NOMO-1 treated with DMSO at 0.1 percent for 48 hours (cell line): Measurements from ENCODE around the gene SPPL2B.
"Not testable (repeated sequence)": the region's sequence is repeated elsewhere in the genome, so short reads cannot be mapped to it uniquely, and the experiment has no call there.

ENCODE experiments used
- DNase-seq: peaks from one replicate; lab custom pipeline; 2025; ENCODE audit not compliant: unreplicated experiment; lab: John Stamatoyannopoulos, UW

The SPPL2B gene

GRCh38 chr19:2336528-2337328, 8.2 kb downstream of the SPPL2B start:
- no peak for DNase-seq

DNA sequence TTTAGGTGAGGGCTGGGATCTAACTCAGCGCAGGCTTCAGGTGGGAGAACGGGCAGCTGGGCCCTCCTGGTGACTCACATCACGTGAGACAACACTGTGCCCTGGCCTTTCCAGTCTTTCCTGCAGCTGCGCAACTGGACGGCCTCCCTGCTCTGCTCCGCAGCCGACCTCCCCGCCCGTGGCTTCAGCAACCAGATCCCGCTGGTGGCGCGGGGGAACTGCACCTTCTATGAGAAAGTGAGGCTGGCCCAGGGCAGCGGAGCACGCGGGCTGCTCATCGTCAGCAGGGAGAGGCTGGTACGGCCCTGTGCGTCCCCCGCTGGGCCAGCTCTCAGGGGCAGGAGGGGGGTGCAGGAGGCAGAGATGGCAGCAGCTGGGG, 8.8 kb downstream of the SPPL2B start:
- DNase-seq = no peak

GRCh38 chr19:2338055-2338615, 9.7 kb downstream of the SPPL2B start:
- no peak for DNase-seq

DNA sequence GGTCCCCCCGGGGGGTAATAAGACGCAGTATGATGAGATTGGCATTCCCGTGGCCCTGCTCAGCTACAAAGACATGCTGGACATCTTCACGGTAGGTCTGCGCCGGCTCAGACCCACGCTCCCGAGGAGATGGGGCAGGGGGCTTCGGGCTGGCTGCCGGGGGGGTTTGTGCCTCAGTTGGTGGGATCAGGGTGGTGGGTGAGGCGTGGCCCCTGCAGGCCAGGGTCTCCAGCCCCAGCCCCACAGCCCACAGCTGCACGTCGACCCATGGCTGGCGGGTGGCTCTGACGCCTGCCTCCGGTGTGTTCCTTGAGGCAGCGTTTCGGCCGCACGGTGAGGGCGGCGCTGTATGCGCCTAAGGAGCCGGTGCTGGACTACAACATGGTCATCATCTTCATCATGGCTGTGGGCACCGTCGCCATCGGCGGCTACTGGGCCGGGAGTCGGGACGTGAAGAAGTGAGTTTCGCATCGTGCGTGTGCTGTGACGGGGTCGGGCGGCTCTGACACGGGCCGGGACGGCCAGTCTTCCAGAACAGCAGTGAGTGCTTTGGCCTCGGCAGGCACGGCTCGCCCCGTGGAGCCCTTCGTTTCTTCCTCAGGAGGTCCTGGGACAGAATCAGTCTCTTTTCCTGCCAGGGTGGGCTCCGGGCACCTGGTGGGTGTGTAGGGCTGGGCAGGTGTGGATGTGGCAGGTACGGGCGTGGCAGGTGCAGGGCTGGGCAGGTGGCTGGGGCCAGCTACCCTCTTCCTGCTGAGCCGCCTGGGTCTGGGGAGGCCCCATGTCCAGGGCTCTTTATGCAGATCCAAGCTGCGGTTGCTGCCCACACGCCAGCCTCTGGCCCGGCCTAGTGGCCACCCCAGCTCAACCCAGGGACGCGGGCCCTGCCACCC, 10.5 kb downstream of the SPPL2B start:
- DNase-seq = no peak

GRCh38 chr19:2339644-2340310, 11.3 kb downstream of the SPPL2B start:
- DNase-seq = no peak

- no peak for DNase-seq
These were observed 12.2 kb downstream of the SPPL2B start for GRCh38 chr19:2340496-2341243.

DNA sequence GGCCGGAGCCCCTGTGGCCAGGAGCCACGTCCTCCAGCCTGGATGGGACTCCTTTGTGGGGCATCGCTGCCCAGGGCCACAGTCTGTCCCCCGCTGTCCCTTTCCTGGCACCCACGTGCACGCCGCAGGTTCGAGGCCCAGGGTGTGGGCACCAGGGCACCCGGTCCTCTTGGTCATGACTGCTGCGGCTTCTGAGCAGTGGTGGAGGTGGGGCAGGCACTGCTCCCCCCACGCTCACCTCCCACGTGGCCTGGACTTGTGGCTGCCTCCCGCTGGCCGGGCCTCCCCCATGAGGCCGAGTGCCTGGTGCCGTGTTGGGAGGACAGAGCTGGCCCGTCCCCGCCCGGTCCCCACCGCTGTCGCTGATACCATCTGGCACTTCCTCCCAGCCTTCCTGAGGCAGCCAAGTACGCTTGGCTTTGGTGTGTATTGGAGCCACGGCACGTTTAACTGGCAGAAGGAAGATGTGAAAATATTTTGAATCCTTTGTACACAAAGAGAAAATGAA, 12.8 kb downstream of the SPPL2B start:
- DNase-seq = no peak

DNA sequence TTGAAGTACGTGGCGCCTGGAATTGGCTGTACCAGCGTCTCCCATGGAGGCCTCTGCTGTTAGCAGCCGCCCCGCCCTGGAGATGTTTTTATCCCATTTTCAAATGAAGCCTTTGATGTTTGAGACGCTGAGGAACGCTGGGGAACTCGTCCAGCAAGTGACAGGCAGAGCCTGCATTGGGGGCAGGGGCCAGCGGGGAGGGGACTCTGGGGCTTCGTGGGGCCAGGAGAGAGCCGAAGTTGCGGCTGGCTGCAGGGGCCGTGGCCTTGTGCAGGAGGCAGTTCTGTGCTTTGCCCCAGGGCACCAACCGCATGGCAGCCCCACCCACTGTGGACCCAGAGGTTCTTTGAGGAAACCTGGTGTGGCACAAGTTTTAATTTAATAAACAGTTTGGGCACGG, 13.5 kb downstream of the SPPL2B start:
- no peak for DNase-seq

DNA sequence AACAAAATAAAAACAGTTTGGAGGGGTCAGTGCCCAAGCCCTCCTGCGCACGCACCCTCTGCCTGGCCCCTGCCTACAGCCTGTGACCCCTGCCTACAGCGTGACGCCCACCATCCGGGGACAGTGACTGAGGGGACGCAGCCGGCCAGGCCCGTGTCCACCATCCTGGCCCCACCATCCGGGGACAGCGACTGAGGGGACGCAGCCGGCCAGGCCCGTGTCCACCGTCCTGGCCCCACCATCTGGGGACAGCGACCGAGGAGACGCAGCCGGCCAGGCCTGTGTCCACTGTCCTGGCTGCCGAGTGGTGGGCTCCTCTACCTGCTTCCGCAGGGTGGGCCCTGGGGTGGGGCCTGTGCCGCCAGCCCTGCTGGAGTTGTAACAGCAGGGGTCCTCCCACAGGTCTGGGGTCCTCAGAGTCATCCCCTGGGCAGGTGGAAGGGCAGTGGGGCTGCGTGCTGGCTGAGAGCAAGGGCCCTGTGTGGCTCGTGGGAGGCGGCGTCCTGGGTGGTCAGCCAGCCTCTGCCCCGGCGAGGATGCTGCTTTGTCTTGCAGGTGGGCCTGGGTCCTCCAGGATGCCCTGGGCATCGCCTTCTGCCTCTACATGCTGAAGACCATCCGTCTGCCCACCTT, 14.3 kb downstream of the SPPL2B start:
- DNase-seq = no peak

GRCh38 chr19:2343289-2343982, 15.0 kb downstream of the SPPL2B start:
- no peak for DNase-seq

DNA sequence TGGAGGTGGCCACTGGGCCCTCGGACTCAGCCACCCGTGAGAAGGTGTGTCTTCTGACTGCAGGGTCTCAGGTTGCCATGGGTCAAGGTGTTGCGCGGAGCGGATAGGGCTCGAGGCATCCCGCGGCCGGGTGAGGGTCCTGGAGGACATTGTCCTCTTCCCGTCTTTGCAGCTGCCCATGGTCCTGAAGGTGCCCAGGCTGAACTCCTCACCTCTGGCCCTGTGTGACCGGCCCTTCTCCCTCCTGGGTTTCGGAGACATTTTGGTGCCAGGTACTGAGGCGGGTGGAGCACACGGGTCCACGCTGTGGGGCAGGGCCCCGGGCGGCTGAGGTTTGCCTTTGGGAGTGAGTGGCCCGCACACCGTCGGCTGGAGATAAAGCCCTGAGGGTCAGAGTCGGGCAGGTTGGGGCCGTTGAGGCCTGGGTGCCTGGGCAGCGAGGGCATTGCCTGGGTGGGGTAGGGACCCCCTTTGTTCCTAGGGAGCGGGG, 15.9 kb downstream of the SPPL2B start:
- no peak for DNase-seq

DNA sequence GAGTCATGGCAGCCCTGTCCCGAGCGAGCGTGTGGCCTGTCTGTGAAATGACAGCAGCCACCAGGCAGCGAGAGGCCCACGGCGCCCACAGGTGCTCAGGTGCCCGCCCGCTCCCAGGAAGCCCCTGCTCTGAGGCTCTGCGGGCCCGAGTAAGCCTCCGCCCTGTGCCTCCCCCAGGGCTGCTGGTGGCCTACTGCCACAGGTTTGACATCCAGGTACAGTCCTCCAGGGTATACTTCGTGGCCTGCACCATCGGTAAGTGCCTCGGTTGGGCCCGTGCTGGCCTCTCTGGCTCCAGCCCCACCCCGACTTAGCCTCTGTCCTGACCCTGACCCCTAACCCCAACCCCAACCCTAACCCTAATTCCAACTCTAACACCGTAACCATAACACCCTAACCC, 16.6 kb downstream of the SPPL2B start:
- DNase-seq = no peak

GRCh38 chr19:2345794-2346663, 17.5 kb downstream of the SPPL2B start:
- DNase-seq = no peak

GRCh38 chr19:2349818-2350217, 21.3 kb downstream of the SPPL2B start:
- DNase-seq = not testable (repeated sequence)

- DNase-seq = no peak
These were observed 22.2 kb downstream of the SPPL2B start for GRCh38 chr19:2350656-2351055.

DNA sequence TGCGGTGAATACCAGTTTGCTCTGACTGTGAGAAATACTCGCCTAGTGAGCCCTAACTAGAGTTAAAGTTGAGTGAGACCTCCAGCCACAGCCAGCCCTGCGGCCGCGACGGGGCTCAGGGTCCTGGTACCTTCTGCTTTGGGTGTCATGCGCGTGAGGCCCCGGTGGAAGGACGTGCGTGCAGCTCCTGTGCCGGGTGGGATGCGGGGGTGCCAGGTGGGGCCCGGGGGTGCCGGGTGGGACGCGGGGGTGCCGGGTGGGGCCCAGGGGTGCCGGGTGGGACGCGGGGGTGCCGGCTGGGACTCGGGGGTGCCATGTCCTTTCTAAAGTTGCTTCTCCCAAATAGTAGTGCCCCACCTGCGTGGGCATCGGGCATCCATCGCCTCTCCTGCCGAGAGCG, 23.1 kb downstream of the SPPL2B start:
- DNase-seq = no peak

DNA sequence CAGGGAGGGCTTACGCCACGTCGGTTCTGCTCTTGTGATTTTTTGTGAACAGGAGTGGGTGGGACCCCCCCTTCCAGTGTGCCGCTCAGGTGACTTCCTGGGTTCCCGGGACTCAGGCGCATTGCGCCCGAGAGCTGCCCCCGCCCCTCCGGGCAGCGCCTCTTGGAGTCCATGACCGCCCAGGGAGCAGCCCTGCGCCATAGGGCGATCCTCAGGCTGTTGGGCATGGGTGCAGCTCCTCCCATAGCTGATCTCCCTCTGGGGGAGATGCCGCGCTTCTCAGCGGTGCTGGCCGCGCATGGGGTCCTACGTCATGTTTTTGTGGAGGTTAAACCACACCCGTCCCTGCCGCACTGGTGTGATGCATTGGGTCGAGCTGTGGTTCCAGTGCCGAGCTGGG, 23.6 kb downstream of the SPPL2B start:
- no peak for DNase-seq

GRCh38 chr19:2353159-2353886, 24.8 kb downstream of the SPPL2B start:
- no peak for DNase-seq
